Stimulated activated CD4-positive, alpha-beta T cell treated with anti-CD3 and anti-CD28 coated beads, Interleukin-12 subunit alpha, Interleukin-12 subunit beta, amount 100 ng/mL, for 4 hours (primary cell): Measurements from ENCODE around the gene DNAJB5.

Experiments
- DNase-seq: peaks from one replicate; pipeline ENCODE4 v3.0.0-alpha.2; 2020

Gene DNAJB5

GRCh38 chr9:34985311-34985899 is 4.1 kb upstream of the DNAJB5 start:
- DNase-seq, result peak; percentile 54

DNA sequence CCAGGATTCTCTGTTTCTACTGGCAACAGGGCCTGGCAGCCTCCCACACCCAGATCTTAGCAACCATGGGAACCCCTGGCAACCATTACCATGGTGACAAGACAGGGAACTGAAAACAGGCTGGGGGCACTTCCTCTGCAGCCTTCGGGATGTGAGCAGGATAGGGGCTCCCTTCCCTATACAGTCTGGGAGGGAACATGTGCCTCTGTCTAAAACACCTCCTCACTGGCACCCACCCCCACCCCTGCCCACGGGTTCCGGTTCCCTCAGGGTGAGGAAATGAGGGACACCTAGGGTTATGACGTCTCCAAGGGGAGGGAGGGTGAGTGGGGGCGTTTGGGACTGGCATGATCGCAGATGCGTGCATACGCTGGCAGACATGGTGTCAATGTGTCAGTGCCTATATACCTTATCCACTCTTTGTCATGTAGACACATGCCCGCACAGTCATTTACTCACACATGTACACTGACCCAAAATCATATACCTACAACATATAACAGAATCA is 3.0 kb upstream of the DNAJB5 start:
- peak; percentile 43 for DNase-seq

DNA sequence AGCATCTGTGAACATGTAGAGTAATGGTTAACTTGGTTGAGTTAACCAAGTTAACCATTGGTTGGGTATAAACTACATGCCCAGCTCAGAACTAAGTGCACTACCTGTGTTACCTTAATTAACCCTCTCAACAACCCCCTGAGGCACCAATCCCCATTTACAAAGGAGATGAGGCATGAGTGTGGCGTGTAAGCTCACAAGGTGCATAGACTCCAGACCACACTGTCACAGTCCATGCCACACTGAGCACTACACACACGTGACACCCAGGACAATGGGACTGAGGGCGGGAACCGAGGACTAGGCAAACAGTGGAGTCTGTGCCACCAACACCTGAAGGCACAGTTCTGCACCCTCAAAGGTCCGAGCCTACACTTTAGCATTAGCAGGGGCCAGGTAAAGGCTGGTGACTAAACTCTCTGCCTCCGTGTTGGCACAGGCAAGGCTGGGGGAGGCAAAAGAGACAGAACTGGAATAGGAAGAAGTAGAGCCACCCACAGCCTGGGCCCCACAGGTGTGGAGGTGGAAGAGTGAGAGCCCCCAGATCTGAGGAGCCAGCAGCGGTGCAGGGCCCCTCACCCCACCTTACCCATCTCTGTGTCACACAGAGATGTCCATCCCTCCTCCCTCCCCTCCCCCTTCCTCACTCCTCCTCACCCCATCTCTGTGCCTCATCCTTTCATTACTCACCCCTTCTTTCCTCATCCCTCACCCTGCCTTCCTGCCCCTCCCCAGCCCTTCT is 2.2 kb upstream of the DNAJB5 start:
- no peak for DNase-seq

DNA sequence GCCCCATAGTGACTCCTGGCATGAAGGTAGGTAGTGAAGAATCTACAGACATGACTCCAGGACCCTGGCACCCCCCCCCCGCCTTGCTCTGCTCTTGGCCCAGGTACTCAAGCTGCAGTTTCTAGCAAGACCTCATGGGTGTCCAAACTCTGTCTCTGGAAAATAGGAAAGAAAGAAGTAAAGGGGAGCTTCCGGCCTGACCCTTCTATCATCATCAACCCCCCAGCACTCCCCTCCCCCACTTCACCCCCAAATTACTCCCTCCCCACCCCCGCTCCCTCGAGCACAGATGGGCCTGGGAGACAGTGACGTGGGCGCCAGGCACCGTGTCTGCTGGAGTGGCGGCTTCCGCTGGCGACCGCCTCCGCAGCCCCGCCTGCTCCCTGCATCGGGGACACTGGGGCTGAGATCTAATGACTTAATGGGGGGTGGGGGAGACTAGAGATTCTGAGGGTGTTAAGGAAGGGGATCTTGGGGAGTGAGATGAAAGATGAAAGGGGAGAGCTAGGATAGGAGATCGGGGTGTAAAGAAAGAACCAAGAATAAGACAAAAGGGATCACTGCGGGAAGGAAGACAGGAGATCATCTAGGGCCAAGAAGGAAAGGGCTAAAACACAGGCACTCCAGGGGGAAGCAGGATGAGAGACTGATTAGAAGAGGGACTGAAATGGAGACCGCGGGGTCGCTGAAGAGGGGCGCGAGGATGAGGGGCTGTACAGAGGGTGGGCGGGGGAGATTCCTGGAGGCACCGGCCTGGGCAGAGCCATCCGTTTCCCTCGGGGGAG is 1.1 kb upstream of the DNAJB5 start:
- DNase-seq, result peak; percentile 47

DNA sequence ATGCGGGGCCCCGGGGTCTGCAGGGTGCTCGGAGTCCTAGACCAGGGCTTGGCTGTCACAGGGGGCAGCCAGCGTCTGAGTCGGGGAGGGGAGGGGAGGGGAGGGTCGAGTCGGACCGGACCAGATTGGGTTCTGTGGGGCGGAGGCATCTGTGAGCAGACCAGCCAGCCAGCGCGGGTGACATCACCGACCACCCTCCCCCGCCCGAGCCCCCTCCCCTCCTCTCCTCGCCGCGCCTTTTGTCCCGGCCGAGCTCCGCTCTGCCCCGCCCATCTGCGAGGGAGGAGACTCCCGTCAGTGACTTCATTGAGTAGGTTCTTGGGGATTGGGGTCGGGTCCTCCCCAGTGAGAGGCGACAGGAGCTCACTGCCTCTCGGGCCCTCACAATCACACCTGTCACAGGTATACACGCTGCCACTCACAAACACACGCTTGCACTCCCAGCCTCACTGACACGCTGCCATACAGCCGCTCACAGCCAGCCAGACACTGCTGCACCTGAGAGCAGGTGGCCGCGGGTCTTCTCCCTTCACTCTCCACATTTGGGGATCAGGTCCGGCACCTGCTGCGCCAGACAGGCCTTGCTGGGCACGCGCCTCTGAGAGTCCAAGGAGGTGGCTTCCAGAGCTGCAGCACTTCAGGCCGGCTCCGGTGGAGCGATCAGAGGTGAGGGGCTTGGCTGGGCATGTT is 546 bp downstream of the DNAJB5 start:
- peak; percentile 30 for DNase-seq

GRCh38 chr9:34990908-34991606 is 1.5 kb downstream of the DNAJB5 start:
- no peak for DNase-seq

DNA sequence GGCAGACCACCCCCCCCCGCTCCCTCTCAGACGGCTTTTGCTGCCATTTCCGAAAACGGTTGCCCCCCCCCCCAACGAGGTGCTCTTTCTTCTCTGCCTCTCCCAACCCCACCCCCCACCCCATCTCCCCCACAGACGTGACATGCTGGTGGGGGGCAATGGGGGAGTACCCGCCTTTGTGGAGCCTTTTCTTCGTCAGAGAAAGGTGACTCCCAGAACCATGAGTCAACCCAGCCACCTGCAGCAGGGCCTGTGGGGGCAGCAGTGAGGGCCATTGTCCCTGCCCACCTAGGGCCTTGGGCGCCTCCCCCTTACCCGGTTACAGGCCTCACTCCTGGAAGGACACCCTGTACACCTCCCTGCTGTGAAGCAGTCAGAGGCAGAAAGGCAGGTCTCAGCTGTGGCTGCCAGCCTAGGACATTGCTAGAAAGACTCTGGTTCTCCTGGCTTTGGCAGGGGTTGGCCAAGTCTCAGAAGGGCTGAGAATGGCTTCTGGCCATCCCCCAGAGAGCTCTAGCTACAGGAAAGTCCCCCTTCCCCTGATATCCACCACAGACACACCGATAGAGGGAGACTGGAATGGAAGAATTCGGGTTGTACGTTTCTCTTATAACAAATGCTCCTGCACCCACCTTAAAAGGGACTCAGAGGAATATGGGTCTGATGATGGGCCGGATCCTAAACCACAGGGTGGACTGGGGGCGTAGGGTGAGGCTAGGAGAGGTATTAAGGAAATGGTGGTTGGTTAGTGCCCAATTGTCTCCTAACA is 2.2 kb downstream of the DNAJB5 start:
- DNase-seq, result no peak

DNA sequence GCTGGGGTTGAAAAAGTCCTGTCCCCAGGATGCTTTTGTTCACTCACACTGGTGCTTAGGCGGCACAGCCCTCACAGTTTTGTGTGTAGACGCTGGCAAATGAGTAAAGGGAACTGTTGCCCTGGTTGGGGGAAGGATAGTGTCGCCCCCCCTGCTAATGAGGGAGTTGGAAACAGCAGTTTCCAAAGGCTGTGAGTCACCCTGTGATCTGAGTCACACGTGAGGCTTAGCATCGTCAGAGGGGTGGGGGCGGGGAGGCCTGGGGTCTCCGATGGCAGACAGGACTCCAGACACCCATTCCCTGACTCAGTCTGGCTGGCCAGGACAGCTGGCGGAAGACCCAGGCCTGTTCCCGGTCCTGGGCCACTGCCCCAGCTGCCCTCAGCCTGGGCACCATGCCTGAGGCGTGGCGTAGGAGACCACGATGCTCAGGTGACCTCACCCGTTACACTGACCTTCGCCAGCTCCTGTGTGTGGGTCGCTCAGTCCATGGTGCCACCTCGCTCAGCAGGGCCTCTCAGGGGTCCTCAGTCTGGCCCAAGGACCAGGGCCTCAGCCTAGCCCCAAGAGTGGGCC is 2.9 kb downstream of the DNAJB5 start:
- DNase-seq, result peak; percentile 67

DNA sequence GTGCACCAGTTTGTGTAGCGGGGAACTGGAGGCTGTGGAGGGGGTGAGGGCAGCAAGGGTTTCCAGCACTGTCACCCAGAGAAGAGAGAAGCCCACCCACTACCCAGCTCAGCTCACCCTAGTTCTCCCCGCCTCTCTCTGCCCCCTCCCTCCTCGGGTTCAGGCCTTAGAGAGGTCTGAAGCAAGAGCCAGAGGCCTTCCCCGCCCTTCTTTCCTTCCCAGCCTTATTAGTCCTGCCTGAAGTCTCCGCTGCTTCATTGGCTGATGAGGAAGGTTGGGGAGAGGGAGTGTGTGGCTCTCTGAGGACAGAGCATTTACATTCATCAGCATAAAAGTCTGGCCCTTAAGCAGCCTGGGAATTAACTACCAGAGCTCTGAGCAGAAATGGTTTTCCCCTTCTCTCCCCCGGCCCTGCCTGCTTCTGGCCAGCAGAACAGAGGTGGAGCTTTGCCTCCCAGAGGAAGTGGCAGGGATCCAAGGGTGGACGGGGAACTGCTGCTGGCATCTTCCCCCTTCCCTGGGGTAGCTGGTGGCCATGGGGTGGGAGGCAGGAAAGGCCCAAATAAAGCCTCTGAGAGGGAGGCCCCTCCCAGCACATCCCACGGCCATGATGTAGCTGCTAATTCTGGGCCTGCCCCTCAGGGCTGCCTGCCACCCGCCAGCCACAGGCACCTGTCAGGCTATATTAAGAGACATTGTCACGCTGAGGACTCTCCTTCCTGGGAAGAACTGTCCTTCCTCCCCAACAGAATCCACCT is 4.1 kb downstream of the DNAJB5 start:
- no peak for DNase-seq

DNA sequence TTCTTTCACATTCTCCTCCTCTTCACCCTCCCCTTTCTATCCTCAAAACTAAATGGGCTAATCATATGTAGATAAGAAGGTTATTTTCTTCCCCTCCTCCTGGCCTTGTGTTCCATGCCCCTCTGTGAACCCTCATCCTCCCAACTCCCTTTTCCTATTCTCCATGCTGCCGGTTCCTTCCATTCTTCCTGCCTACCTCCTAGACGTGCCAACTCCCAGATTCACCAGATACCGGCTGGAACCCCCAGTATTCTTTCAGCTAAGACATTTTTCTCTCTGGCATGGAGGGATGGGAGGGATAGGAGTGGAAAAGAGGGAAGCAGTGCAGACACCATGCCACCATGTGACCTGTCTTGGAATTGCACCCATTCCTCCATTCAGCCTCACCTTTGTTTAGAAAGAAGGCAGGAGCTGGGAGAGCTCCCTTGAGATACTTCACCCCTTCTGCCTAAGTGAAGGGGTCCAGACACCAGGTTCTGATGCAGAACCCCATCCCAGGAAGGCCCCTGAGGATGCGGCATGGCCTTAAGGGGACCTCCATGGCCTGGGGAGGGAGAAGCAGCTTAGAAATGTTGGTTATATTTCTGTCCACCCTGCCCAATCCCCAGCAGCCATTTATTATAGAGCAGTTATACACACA is 4.8 kb downstream of the DNAJB5 start:
- DNase-seq, result no peak

- DNase-seq, result no peak
These were observed 5.5 kb downstream of the DNAJB5 start for GRCh38 chr9:34994900-34995669.

DNA sequence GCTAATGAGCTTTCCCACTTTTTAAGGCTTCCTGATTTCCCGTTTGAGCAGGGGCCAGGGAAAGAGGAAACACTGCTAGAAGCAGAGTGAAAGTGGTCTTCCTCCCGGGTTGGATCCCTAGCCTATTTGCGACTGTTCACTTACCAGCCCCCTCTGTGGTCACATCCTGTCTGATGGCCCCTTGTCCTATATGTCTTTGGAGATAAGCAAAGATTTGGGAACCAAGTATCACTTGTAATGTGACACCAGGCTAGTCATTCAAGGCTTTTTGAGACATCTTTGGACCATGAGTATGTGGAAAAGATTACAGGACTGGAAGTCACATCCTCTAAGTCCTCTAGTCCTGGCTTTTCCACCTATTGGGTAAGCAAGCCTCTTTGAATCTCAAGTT is 6.1 kb downstream of the DNAJB5 start:
- DNase-seq, result no peak

- DNase-seq, result no peak
These were observed 6.8 kb downstream of the DNAJB5 start for GRCh38 chr9:34996181-34996904.

DNA sequence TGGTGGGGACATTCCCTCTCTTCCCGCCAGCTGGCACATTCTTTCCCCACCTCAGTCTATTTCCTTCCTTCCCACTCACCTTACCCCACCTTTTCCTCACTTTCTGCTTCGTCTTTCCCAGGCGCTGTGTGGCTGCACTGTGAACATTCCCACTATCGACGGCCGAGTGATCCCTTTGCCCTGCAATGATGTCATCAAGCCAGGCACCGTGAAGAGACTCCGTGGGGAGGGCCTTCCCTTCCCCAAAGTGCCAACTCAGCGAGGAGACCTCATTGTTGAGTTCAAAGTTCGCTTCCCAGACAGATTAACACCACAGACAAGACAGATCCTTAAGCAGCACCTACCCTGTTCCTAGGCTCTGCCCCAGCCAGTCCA is 7.3 kb downstream of the DNAJB5 start:
- no peak for DNase-seq

DNA sequence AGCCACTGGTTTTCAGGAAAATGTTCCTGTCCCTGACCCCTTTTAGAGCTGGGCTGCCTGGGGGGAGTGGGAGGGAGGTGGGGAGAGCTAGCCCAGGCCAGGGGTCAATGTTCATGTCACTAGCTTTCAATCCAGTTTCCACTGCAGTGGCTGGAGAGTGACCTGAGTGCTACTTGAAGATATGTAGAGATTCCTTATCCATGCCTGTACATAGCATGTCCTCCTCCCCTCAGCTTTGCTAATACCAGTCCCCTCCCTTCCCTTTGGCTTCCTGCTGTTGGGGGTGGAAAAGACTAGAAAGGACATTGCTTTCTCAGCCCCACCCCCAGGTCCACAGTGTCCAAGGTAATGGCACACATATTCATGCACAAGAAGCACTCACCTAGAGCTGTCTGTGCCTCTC is 7.8 kb downstream of the DNAJB5 start:
- no peak for DNase-seq

- no peak for DNase-seq
These were observed 8.7 kb downstream of the DNAJB5 start for GRCh38 chr9:34998266-34998665.

DNA sequence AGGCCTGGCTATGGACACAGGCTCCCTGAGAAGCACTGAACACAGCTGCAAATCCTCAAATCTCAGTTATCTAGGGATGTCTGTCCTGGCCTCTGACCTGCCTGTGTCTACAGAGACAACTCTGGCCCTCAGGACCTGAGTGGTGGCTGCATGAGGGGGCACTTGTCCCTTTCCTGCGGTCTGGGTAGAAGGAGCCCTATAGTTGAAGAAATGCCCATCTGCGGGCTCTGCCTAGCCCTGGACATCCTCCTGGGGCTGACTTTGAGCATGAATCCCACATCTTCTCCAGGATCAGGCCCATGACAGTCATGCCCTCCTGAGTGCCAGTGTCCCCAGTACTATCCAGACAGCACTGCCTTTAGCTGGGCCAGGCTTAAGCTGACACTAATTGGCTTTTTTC is 10.0 kb downstream of the DNAJB5 start:
- DNase-seq, result no peak

GRCh38 chr9:35000535-35001284 is 11.2 kb downstream of the DNAJB5 start:
- no peak for DNase-seq
